H1 (cell line): ENCODE results near the gene KRT1. TPM values are rescaled to one million over a fixed set of nuclear protein-coding genes. Genes with fewer than 3 reads are reported as not detected.

Experiments used
- polyA plus RNA-seq, 7 experiments: library from polyadenylated mRNA; depleted of rRNA in 3 of 7; stranded (reverse) in 5 of 7; unstranded in 2 of 7; fragments of >200 nt in 5 of 7; fragments of 200-250 nt in 2 of 7; gene quantifications; 1 replicate in 5 of 7; 2 replicates in 1 of 7; 4 replicates in 1 of 7; pipeline versions ENCODE4 v1.2.1 to v1.2.3, GENCODE V29; 2011 to 2013; ENCODE audit warnings: missing spikeins in 2 of 7, mixed read lengths in 2 of 7
- total RNA-seq: library from RNA; stranded (reverse); fragmentation: NEBNext Ultra II Directional; extraction: Animal tissue kit (Norgen Biotek cat#: 25700); gene quantifications from 2 replicates; pipeline ENCODE4 v1.2.1, GENCODE V29; 2021

KRT1 gene
- total and polyA plus RNA-seq, 2 of the 8 experiments (the other 6 are each of a cell fraction or from before 2014, with no cell fraction given), result not detected

Other genes starting within 250 kb of the KRT1 start
- not detected in 2 replicates for gene KRT75, start 246.0 kb downstream of the KRT1 start, total RNA-seq
- not detected in 2 replicates for gene KRT75, start 246.0 kb downstream of the KRT1 start, polyA plus RNA-seq (2011; rRNA removed)
- gene KRT6B, start 228.3 kb downstream of the KRT1 start, total RNA-seq, result not detected in 2 replicates
- not detected in 2 replicates for gene KRT6B, start 228.3 kb downstream of the KRT1 start, polyA plus RNA-seq (2011; rRNA removed)
- gene KRT6C, start 206.6 kb downstream of the KRT1 start, total RNA-seq, result not detected in 2 replicates
- gene KRT6C, start 206.6 kb downstream of the KRT1 start, polyA plus RNA-seq (2011; rRNA removed), result not detected in 2 replicates
- not detected in 2 replicates for gene KRT6A, start 187.2 kb downstream of the KRT1 start, total RNA-seq
- gene KRT6A, start 187.2 kb downstream of the KRT1 start, polyA plus RNA-seq (2011; rRNA removed), result 0.08 and 0.11 TPM in 2 replicates
- gene KRT5, start 160.0 kb downstream of the KRT1 start, total RNA-seq, result not detected in 2 replicates
- gene KRT5, start 160.0 kb downstream of the KRT1 start, polyA plus RNA-seq (2011; rRNA removed), result 0.18 and 0.33 TPM in 2 replicates
- gene KRT71, start 127.3 kb downstream of the KRT1 start, total RNA-seq, result not detected in 2 replicates
- gene KRT71, start 127.3 kb downstream of the KRT1 start, polyA plus RNA-seq (2011; rRNA removed), result not detected in 2 replicates
- not detected in 2 replicates for gene KRT74, start 106.6 kb downstream of the KRT1 start, total RNA-seq
- not detected in 2 replicates for gene KRT74, start 106.6 kb downstream of the KRT1 start, polyA plus RNA-seq (2011; rRNA removed)
- gene KRT72, start 78.9 kb downstream of the KRT1 start, total RNA-seq, result not detected in 2 replicates
- not detected in 2 replicates for gene KRT72, start 78.9 kb downstream of the KRT1 start, polyA plus RNA-seq (2011; rRNA removed)
- gene KRT73, start 61.8 kb downstream of the KRT1 start, total RNA-seq, result not detected in 2 replicates
- not detected in 2 replicates for gene KRT73, start 61.8 kb downstream of the KRT1 start, polyA plus RNA-seq (2011; rRNA removed)
- not detected in 2 replicates for gene KRT2, start 28.2 kb downstream of the KRT1 start, total RNA-seq
- gene KRT2, start 28.2 kb downstream of the KRT1 start, polyA plus RNA-seq (2011; rRNA removed), result not detected in 2 replicates
- 0.10 TPM in 1 of 2 replicates, not detected in the other for gene KRT77, start 23.1 kb upstream of the KRT1 start, total RNA-seq
- 0.02 TPM in 2 replicates for gene KRT77, start 23.1 kb upstream of the KRT1 start, polyA plus RNA-seq (2011; rRNA removed)
- gene KRT76, start 96.9 kb upstream of the KRT1 start, total RNA-seq, result not detected in 2 replicates
- not detected in 2 replicates for gene KRT76, start 96.9 kb upstream of the KRT1 start, polyA plus RNA-seq (2011; rRNA removed)
- not detected in 2 replicates for gene KRT3, start 115.7 kb upstream of the KRT1 start, total RNA-seq
- not detected in 2 replicates for gene KRT3, start 115.7 kb upstream of the KRT1 start, polyA plus RNA-seq (2011; rRNA removed)
- not detected in 2 replicates for gene KRT4, start 133.7 kb upstream of the KRT1 start, total RNA-seq
- gene KRT4, start 133.7 kb upstream of the KRT1 start, polyA plus RNA-seq (2011; rRNA removed), result 0.06 TPM in 1 of 2 replicates, not detected in the other
- not detected in 2 replicates for gene KRT79, start 153.9 kb upstream of the KRT1 start, total RNA-seq
- not detected in 2 replicates for gene KRT79, start 153.9 kb upstream of the KRT1 start, polyA plus RNA-seq (2011; rRNA removed)
- gene KRT78, start 168.6 kb upstream of the KRT1 start, total RNA-seq, result not detected in 2 replicates
- not detected in 2 replicates for gene KRT78, start 168.6 kb upstream of the KRT1 start, polyA plus RNA-seq (2011; rRNA removed)
- 283 and 290 TPM in 2 replicates for gene KRT8, start 224.7 kb upstream of the KRT1 start, total RNA-seq
- gene KRT8, start 224.7 kb upstream of the KRT1 start, polyA plus RNA-seq (2011; rRNA removed), result 280 and 311 TPM in 2 replicates